ENCODE measurements around the gene BLTP3A.
"Not testable (repeated sequence)": the region's sequence is repeated elsewhere in the genome, so short reads cannot be mapped to it uniquely, and the experiment has no call there.

BLTP3A gene, protein sequence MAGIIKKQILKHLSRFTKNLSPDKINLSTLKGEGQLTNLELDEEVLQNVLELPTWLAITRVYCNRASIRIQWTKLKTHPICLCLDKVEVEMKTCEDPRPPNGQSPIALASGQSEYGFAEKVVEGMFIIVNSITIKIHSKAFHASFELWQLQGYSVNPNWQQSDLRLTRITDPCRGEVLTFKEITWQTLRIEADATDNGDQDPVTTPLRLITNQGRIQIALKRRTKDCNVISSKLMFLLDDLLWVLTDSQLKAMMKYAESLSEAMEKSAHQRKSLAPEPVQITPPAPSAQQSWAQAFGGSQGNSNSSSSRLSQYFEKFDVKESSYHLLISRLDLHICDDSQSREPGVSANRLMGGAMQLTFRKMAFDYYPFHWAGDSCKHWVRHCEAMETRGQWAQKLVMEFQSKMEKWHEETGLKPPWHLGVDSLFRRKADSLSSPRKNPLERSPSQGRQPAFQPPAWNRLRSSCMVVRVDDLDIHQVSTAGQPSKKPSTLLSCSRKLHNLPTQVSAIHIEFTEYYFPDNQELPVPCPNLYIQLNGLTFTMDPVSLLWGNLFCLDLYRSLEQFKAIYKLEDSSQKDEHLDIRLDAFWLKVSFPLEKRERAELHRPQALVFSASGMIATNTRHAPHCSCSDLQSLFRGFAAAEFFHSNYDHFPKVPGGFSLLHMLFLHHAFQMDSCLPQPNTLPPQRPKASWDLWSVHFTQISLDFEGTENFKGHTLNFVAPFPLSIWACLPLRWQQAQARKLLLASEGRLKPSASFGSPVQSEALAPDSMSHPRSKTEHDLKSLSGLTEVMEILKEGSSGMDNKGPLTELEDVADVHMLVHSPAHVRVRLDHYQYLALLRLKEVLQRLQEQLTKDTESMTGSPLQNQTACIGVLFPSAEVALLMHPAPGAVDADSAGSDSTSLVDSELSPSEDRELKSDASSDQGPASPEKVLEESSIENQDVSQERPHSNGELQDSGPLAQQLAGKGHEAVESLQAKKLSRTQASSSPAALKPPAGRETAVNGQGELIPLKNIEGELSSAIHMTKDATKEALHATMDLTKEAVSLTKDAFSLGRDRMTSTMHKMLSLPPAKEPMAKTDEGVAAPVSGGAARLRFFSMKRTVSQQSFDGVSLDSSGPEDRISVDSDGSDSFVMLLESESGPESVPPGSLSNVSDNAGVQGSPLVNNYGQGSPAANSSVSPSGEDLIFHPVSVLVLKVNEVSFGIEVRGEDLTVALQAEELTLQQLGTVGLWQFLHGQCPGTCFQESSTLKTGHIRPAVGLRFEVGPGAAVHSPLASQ (N-terminal part only)

DNA sequence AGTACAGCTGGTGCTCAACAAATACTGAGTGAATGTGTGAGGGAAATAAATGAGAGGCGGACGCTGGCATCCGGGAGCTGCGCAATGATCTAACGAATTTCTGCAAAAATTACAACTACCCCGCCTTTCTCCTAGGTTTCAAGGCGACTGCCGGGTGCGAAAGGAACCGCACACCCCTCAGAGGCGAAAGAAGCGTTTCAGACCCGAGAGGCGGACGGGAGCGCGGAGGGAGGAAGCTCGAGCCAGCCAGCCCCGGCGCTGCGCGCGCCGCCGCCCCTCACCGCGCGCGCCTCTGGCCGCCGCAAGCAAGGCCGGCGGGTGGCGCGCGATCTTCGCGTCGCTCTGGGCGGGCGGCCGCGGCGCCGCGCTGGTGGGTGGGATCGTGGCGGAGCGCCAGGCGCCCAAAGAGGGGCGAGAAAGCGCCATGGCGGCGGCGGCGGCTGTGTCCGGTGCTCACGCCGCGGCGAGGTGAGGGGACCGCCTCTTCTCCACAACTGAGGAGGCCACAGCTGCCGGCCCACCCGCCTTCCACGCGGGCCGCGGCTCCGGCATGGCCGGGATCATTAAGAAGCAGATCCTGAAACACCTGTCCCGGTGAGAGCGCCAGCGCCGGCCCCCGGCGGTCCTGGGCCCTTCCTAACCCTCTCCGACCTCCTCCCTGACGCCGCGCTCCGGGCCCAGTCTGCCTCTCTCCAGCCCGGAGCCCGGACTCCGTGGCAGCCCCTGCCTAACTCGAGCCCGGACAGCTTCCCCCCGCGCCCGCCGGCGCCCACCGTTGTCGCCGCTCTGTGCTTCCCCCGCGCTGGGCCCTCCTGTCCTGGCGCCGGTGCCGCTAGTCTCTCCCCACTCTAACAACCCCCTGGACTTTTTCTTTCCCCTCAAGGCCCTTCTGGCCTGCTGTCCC, at the start of gene BLTP3A:
Gene BLTP3A (plus strand): TSS at position 383 of the 904 bp plus-strand sequence. CDS start 168 bp downstream, at position 551.
- Histone ChIP-seq H3K4me3 (ENCODE audit: low read depth in 1 of 2, low read length in 2 of 2) (peak within 1 kb of the TSS; percentile 89 to 98), H3K9me3 (ENCODE audit: control insufficient read depth in 1 of 2, low read length in 2 of 2) (no peaks in the 10 kb centered on the region), H3K36me3 (ENCODE audit: control insufficient read depth in 1 of 2, insufficient read depth in 2 of 2, low read length in 2 of 2) (no peaks in the 10 kb centered on the region), H3K4me1 (ENCODE audit: control insufficient read depth in 1 of 2, insufficient read depth in 2 of 2, low read length in 2 of 2) (peaks cover 0 to 20% of the 10 kb centered on the region in 2 donors), H3K27ac (ENCODE audit: low read length) (peak within 1 kb of the TSS; percentile 91), H3K27me3 (ENCODE audit: low read depth, low read length) (no peaks in the 10 kb centered on the region)

DNA sequence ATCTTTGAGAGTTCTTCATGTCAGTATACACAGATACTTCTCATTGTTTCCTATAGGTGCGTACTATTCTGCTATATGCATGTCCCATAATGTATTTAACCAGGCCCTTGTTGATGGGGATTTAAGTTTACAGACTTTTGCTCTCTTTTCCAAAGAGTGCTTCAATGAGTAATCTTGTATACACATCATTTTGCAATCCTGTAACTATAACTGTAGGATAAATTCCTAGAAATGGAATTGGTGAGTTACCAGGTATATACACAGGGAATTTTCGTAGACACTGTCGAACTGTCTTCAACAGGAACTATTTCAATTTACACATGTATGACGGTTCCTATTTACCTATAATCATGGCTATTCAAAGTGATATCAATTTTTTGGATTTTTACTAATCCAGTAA, 49.8 kb upstream of the BLTP3A start:
- no peaks in the 10 kb centered on the region for H3K9me3 ChIP-seq (ENCODE audit: control insufficient read depth in 1 of 2, low read length in 2 of 2)
- H3K36me3 ChIP-seq (ENCODE audit: control insufficient read depth in 1 of 2, insufficient read depth in 2 of 2, low read length in 2 of 2): no peaks in the 10 kb centered on the region
- no peaks in the 10 kb centered on the region for H3K27me3 ChIP-seq (ENCODE audit: low read depth, low read length)
- H3K4me3 ChIP-seq (ENCODE audit: low read depth in 1 of 2, low read length in 2 of 2): no peak overlapping the region
- no peaks in the 10 kb centered on the region for H3K4me1 ChIP-seq (ENCODE audit: control insufficient read depth in 1 of 2, insufficient read depth in 2 of 2, low read length in 2 of 2)
- no peak overlapping the region for H3K27ac ChIP-seq (ENCODE audit: low read length)

DNA sequence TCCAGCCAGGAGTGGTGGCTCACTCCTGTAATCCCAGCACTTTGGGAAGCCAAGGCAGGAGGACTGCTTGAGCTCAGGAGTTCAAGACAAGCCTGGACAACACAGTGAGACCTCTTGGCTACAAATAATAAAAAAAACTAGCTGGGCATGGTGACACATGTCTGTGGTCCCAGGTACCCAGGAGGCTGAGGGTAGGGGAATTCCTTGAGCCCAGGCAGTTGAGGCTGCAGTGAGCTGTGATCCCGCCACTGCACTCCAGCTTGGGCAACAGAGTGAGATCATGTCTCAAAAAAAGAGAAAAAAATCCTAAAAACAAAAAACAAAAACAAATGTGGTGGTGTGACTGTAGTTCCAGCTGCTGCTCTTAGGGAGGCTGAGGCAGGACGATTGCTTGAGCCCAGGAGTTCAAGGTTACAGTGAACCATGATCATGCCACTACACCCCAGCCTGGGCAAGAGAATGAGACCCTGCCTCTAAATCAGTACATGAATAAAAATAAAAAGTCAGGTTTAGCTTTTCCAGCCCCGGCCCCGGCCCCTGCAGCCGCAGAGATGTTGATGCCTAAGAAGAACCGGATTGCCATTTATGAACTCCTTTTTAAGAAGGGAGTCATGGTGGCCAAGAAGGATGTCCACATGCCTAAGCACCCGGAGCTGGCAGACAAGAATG, 48.1 kb upstream of the BLTP3A start:
- Histone ChIP-seq H3K36me3 (ENCODE audit: control insufficient read depth in 1 of 2, insufficient read depth in 2 of 2, low read length in 2 of 2) (no peaks in the 10 kb centered on the region), H3K4me3 (ENCODE audit: low read depth in 1 of 2, low read length in 2 of 2) (no peak overlapping the region), H3K27ac (ENCODE audit: low read length) (no peak overlapping the region), H3K4me1 (ENCODE audit: control insufficient read depth in 1 of 2, insufficient read depth in 2 of 2, low read length in 2 of 2) (no peaks in the 10 kb centered on the region), H3K9me3 (ENCODE audit: control insufficient read depth in 1 of 2, low read length in 2 of 2) (no peaks in the 10 kb centered on the region), H3K27me3 (ENCODE audit: low read depth, low read length) (no peaks in the 10 kb centered on the region)

DNA sequence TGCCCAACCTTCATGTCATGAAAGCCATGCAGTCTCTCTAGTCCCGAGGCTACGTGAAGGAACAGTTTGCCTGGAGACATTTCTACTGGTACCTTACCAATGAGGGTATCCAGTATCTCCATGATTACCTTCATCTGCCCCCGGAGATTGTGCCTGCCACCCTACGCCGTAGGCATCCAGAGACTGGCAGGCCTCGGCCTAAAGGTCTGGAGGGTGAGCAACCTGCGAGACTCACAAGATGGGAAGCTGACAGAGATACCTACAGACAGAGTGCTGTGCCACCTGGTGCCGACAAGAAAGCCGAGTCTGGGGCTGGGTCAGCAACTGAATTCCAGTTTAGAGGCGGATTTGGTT, 47.6 kb upstream of the BLTP3A start:
- H3K27me3 ChIP-seq (ENCODE audit: low read depth, low read length); H3K36me3 ChIP-seq (ENCODE audit: control insufficient read depth in 1 of 2, insufficient read depth in 2 of 2, low read length in 2 of 2); H3K4me3 ChIP-seq (ENCODE audit: low read depth in 1 of 2, low read length in 2 of 2); H3K27ac ChIP-seq (ENCODE audit: low read length); H3K9me3 ChIP-seq (ENCODE audit: control insufficient read depth in 1 of 2, low read length in 2 of 2); H3K4me1 ChIP-seq (ENCODE audit: control insufficient read depth in 1 of 2, insufficient read depth in 2 of 2, low read length in 2 of 2): not testable (repeated sequence)

DNA sequence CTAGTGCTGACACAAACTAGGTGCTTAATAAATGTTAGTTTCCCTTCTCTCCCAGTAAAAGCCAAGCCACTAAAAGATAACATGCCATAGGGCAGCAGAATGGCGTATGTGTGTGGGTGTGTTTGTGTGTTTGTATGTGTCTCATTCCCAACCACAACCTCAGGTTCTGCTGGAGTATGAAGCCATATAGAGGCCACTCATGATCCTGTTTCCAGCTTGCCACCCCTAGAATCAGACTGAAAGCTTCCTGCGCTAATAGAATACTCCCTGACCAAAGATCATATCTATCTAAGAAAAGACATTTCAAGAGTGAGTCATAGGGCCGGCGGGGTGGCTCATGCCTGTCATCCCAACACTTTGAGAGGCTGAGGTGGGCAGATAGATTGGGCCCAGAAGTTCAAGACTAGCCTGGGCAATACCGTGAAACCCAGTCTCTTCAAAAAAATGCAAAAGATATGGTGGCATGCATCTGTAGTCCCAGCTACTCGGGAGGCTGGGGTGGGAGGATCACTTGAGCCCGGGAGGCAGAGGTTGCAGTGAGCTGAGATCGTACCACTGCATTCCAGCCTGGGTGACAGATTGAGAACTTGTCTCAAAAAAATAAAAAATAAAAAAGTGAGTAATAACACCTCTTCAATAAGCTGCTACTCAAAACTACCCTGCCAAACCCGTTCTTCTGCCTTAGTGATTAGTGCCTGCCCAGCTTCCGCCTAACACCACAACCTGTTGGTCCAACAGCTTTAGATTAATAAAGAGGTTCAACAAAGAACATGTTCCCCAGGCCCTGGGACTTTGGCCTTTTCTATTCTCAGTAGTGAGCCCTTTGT, 46.4 kb upstream of the BLTP3A start:
- Histone ChIP-seq H3K4me1 (ENCODE audit: control insufficient read depth in 1 of 2, insufficient read depth in 2 of 2, low read length in 2 of 2) (no peaks in the 10 kb centered on the region), H3K27ac (ENCODE audit: low read length) (peak overlapping the region; percentile 58), H3K9me3 (ENCODE audit: control insufficient read depth in 1 of 2, low read length in 2 of 2) (no peaks in the 10 kb centered on the region), H3K27me3 (ENCODE audit: low read depth, low read length) (no peaks in the 10 kb centered on the region), H3K36me3 (ENCODE audit: control insufficient read depth in 1 of 2, insufficient read depth in 2 of 2, low read length in 2 of 2) (no peaks in the 10 kb centered on the region), H3K4me3 (ENCODE audit: low read depth in 1 of 2, low read length in 2 of 2) (no peak overlapping the region)

DNA sequence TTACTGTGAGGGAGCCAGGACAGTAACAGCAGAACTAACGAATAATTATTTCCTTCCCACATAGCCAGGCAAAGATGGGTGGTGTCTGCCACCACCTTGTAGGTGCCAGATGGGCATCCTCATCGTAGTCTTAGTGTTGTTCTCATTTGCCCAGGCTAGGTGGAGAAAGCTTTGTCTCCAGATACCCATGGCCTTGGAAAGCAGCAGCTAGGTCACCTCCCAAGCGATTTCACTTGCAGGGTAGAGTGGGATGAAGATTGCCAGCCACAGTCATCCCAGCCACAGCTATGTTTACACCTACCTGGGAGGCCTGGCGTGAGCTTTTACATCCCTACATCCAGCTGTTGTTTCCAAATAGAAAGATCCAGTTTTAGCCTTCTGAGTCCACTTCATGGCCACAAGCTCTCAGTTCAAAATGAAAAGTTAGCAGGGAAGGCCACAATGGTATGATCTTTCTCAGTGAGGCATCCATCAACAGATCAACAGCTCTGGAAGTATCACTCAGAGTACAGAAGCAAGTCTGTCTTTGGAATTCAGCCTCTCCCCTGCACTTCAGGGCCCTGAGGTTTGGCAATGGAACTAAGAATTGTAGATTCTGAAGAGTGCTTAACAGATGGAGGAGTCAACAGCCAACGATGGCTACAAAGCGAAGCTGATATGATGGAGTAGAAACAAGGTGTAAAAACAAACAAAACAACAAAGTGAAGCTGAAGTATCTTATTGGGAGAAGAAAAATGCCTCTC, 45.6 kb upstream of the BLTP3A start:
- Histone ChIP-seq H3K27me3 (ENCODE audit: low read depth, low read length) (no peaks in the 10 kb centered on the region), H3K9me3 (ENCODE audit: control insufficient read depth in 1 of 2, low read length in 2 of 2) (no peaks in the 10 kb centered on the region), H3K27ac (ENCODE audit: low read length) (peak overlapping the region; percentile 68), H3K36me3 (ENCODE audit: control insufficient read depth in 1 of 2, insufficient read depth in 2 of 2, low read length in 2 of 2) (no peaks in the 10 kb centered on the region), H3K4me1 (ENCODE audit: control insufficient read depth in 1 of 2, insufficient read depth in 2 of 2, low read length in 2 of 2) (no peaks in the 10 kb centered on the region), H3K4me3 (ENCODE audit: low read depth in 1 of 2, low read length in 2 of 2) (no peak overlapping the region)

DNA sequence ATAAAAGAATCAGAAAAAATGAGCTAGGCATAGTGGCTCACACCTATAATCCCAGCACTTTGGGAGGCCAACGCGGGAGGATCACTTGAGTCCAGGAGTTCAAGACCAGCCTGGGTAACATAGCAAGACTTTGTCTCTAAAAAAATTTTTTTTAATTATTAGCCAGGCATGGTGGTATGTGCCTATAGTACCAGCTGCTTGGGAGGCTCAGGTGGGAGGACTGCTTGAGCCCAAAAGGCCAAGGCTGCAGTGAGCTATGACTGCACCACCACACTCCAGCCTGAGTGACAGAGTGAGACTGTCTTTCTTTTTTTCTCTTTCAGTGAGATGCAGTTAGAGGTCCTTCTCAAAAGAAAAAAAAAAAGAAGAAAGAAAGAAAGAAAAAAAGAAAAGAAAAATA, 43.1 kb upstream of the BLTP3A start:
- Histone ChIP-seq H3K4me3 (ENCODE audit: low read depth in 1 of 2, low read length in 2 of 2) (no peak overlapping the region), H3K27ac (ENCODE audit: low read length) (no peak overlapping the region), H3K4me1 (ENCODE audit: control insufficient read depth in 1 of 2, insufficient read depth in 2 of 2, low read length in 2 of 2) (no peaks in the 10 kb centered on the region), H3K36me3 (ENCODE audit: control insufficient read depth in 1 of 2, insufficient read depth in 2 of 2, low read length in 2 of 2) (no peaks in the 10 kb centered on the region), H3K27me3 (ENCODE audit: low read depth, low read length) (no peaks in the 10 kb centered on the region), H3K9me3 (ENCODE audit: control insufficient read depth in 1 of 2, low read length in 2 of 2) (no peaks in the 10 kb centered on the region)

DNA sequence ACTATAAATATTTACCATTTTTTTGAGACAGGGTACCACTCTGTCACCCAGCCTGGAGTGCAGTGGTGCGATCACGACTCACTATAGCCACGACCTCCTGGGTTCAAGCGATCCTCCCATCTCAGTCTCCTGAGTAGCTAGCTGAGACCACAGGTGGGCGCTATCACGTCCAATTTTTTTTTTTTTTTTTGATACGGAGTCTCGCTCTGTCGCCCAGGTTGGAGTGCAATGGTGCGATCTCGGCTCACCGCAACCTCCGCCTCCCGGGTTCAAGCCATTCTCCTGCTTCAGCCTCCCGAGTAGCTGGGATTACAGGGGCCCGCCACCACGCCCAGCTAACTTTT, 35.4 kb upstream of the BLTP3A start:
- Histone ChIP-seq H3K4me3 (ENCODE audit: low read depth in 1 of 2, low read length in 2 of 2) (peak overlapping the region; percentile 91 to 97), H3K4me1 (ENCODE audit: control insufficient read depth in 1 of 2, insufficient read depth in 2 of 2, low read length in 2 of 2) (peaks cover 0 to 10% of the 10 kb centered on the region in 2 donors), H3K27ac (ENCODE audit: low read length) (peak overlapping the region; percentile 84)
- H3K36me3 ChIP-seq (ENCODE audit: control insufficient read depth in 1 of 2, insufficient read depth in 2 of 2, low read length in 2 of 2); H3K9me3 ChIP-seq (ENCODE audit: control insufficient read depth in 1 of 2, low read length in 2 of 2); H3K27me3 ChIP-seq (ENCODE audit: low read depth, low read length): not testable (repeated sequence)

DNA sequence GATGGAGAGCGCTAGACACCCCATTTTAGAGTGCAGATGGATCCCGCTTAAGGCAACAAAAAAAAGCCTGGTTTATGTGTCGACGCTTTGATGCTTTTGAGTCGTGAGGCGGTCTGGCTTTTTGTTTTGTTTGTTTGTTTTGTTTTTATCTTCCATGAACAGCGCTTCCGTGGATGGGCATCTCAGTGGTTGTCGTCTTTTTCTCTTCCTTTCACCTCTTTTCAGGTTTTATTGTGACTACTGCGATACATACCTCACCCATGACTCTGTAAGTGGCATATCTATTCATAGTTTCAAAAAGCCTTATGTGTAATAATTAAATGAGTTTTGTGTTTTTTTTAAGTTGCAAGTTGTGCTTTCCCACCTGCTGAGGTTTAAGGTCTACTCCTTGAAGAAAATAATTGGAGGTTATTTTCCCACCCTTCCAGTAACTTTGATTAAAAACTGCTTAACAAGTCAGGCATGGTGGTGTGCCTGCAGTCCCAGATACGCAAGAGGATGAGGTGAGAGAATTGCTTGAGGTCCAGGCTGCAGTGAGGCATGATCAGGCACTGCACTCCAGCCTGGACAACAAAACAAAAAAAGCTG, 34.1 kb upstream of the BLTP3A start:
- H3K36me3 ChIP-seq (ENCODE audit: control insufficient read depth in 1 of 2, insufficient read depth in 2 of 2, low read length in 2 of 2): peaks cover 7 to 13% of the 10 kb centered on the region in 2 donors
- no peaks in the 10 kb centered on the region for H3K27me3 ChIP-seq (ENCODE audit: low read depth, low read length)
- H3K4me1 ChIP-seq (ENCODE audit: control insufficient read depth in 1 of 2, insufficient read depth in 2 of 2, low read length in 2 of 2): peaks cover 0 to 10% of the 10 kb centered on the region in 2 donors
- peak overlapping the region; percentile 91 to 97 for H3K4me3 ChIP-seq (ENCODE audit: low read depth in 1 of 2, low read length in 2 of 2)
- peak overlapping the region; percentile 84 for H3K27ac ChIP-seq (ENCODE audit: low read length)
- H3K9me3 ChIP-seq (ENCODE audit: control insufficient read depth in 1 of 2, low read length in 2 of 2): no peaks in the 10 kb centered on the region
